K562 (cell line): Measurements from ENCODE around the gene OR14J1. TPM values are rescaled to one million over a fixed set of nuclear protein-coding genes. Genes with fewer than 3 reads are reported as not detected.

ENCODE experiments used
- ATAC-seq: fragments of 200-7000 bp; cut with Tn5 transposase; 3 replicates; pipeline ENCODE4 v1.9.1; 2020; ENCODE audit warnings: moderate library complexity
- BruUV-seq: library from RNA; stranded (reverse); fragments of 400-500 nt; replicated peaks from 2 replicates; lab custom pipeline; 2021; lab: Mats Ljungman, UMichigan
- CTCF ChIA-PET: fragments of 300-600 bp; formaldehyde crosslinking; extraction: SDS; loops from one replicate; lab custom pipeline; 2021; ENCODE audit warnings: low intra/inter-chr PET ratio; lab: Yijun Ruan, JAX
- POLR2A ChIA-PET: fragments of 300-600, 350-650 bp; sonication (Branson Sonifier 250); formaldehyde crosslinking; extraction: SDS; loops from one replicate; lab custom pipeline; 2021; ENCODE audit warnings: antibody characterized with exemption, inconsistent platforms; lab: Yijun Ruan, JAX
- DNase-seq, 4 experiments: peaks; one replicate each; pipeline versions ENCODE4 v3.0.0 to v3.0.0-alpha.2; 2011 to 2018; ENCODE audit warnings: low spot score in 3 of 4, mixed read lengths in 3 of 4; ENCODE audit errors: extremely low read depth in 1 of 4
- FAIRE-seq: peaks from 2 replicates; lab custom pipeline; 2011; peaks lifted over from hg19 to GRCh38; lab: Jason Lieb, UNC
- H2AFZ ChIP-seq: 2 replicates; pipeline ENCODE4 v1.6.0; 2011; ENCODE audit warnings: low read depth, low read length, control low read depth, inconsistent platforms
- H3K27ac ChIP-seq: fragments of 200-600 bp; 3 replicates; pipeline ENCODE4 v1.8.0; 2011; ENCODE audit warnings: low read depth, mild to moderate bottlenecking, control low read depth, inconsistent platforms, low read length, moderate library complexity, mixed read lengths; ENCODE audit errors: extremely low read depth
- H3K27me3 ChIP-seq, 2 experiments: fragments of 300-600 bp in 1 of 2; 2 replicates in 1 of 2; 3 replicates in 1 of 2; pipeline versions ENCODE4 v1.6.0 to v1.8.0; 2011; ENCODE audit warnings: inconsistent platforms in 2 of 2, low read length in 2 of 2, mild to moderate bottlenecking in 1 of 2, mixed read lengths in 1 of 2, moderate library complexity in 1 of 2; ENCODE audit not compliant: control insufficient read depth in 2 of 2, insufficient read depth in 2 of 2
- H3K36me3 ChIP-seq: fragments of 300-600 bp; 3 replicates; pipeline ENCODE4 v1.8.0; 2011; ENCODE audit warnings: mild to moderate bottlenecking, low read length, inconsistent platforms; ENCODE audit not compliant: control insufficient read depth, insufficient read depth
- H3K4me1 ChIP-seq, 2 experiments: fragments of 200-600 bp in 1 of 2; replicated peaks in 1 of 2; 2 replicates in 1 of 2; 3 replicates in 1 of 2; pipeline versions ENCODE4 v1.5.1 to v1.8.0; 2011; ENCODE audit warnings: inconsistent platforms in 2 of 2, low read length in 2 of 2, mild to moderate bottlenecking in 1 of 2, mixed read lengths in 1 of 2, moderate library complexity in 1 of 2; ENCODE audit not compliant: control insufficient read depth in 2 of 2, insufficient read depth in 2 of 2
- H3K4me2 ChIP-seq: 2 replicates; pipeline ENCODE4 v1.6.1; 2011; ENCODE audit warnings: low read length, control low read depth, inconsistent platforms, mixed read lengths; ENCODE audit not compliant: insufficient read depth
- H3K4me3 ChIP-seq: fragments of 200-600 bp; sonication (generic), shearing (Covaris generic); 2 replicates; pipeline ENCODE4 v1.5.1; 2016; ENCODE audit warnings: control low read depth, inconsistent platforms
- H3K79me2 ChIP-seq: fragments of 200-600 bp; 3 replicates; pipeline ENCODE4 v1.8.0; 2011; ENCODE audit warnings: low read length, inconsistent platforms; ENCODE audit not compliant: control insufficient read depth, insufficient read depth
- H3K9ac ChIP-seq, 2 experiments: 2 replicates each; pipeline versions ENCODE4 v1.6.0 to v1.6.1; 2011; ENCODE audit warnings: low read depth in 2 of 2, low read length in 2 of 2, control low read depth in 1 of 2, inconsistent platforms in 1 of 2, mild to moderate bottlenecking in 1 of 2, mixed read lengths in 1 of 2; ENCODE audit not compliant: insufficient read depth in 1 of 2
- H3K9me1 ChIP-seq: one replicate; pipeline ENCODE4 v1.6.0; 2011; ENCODE audit warnings: inconsistent platforms, mild to moderate bottlenecking, low read length, moderate library complexity; ENCODE audit not compliant: control insufficient read depth, insufficient read depth
- H3K9me3 ChIP-seq: replicated peaks from 2 replicates; pipeline ENCODE4 v1.5.1; 2011; ENCODE audit warnings: low read depth, low read length, inconsistent platforms; ENCODE audit not compliant: control insufficient read depth, insufficient read depth
- H4K20me1 ChIP-seq: replicated peaks from 2 replicates; pipeline ENCODE4 v1.6.1; 2011; ENCODE audit warnings: low read length, inconsistent platforms, mixed read lengths; ENCODE audit not compliant: control insufficient read depth, insufficient read depth
- CBX1 ChIP-seq: sonication (generic); IDR thresholded peaks from 2 replicates; pipeline ENCODE4 v1.6.1; 2016; ENCODE audit warnings: antibody characterized with exemption, low read depth, mild to moderate bottlenecking
- DIDO1 ChIP-seq: fragments of 450-650 bp; IDR thresholded peaks from 2 replicates; pipeline ENCODE4 v1.6.1; 2016; ENCODE audit warnings: low read depth, missing biosample characterization, missing genetic modification characterization
- EGR1 ChIP-seq: fragments of 450-650 bp; conservative IDR thresholded peaks from 2 replicates; pipeline ENCODE4 v1.6.1; 2017; ENCODE audit warnings: mild to moderate bottlenecking
- ELF1 ChIP-seq: fragments of 200-800 bp; sonication (Bioruptor generic); IDR thresholded peaks from 2 replicates; pipeline ENCODE4 v1.6.1; 2016; ENCODE audit warnings: missing genetic modification characterization, missing compliant biosample characterization
- FOXK1 ChIP-seq: sonication (generic); formaldehyde crosslinking; IDR thresholded peaks from 2 replicates; pipeline ENCODE4 v1.8.0; 2022; ENCODE audit warnings: missing genetic modification reagents, mild to moderate bottlenecking, borderline replicate concordance
- HNRNPLL ChIP-seq: fragments of 200-400 bp; formaldehyde crosslinking; IDR thresholded peaks from 2 replicates; pipeline ENCODE4 v1.6.1; 2017; ENCODE audit warnings: low read length, low read depth, mild to moderate bottlenecking; ENCODE audit not compliant: poor library complexity, severe bottlenecking
- NR1H2 ChIP-seq: sonication (generic); formaldehyde crosslinking; IDR thresholded peaks from 2 replicates; pipeline ENCODE4 v1.4.0; 2020; ENCODE audit warnings: mild to moderate bottlenecking, missing genetic modification reagents
- PATZ1 ChIP-seq: fragments of 250-450 bp; sonication (Bioruptor Pico); IDR thresholded peaks from 2 replicates; pipeline ENCODE4 v1.5.0; 2020; ENCODE audit warnings: mild to moderate bottlenecking, borderline replicate concordance
- RBM17 ChIP-seq: fragments of 200-400 bp; formaldehyde crosslinking; IDR thresholded peaks from 2 replicates; pipeline ENCODE4 v1.6.1; 2017; ENCODE audit warnings: low read depth, mild to moderate bottlenecking, low read length, borderline replicate concordance
- SAP30 ChIP-seq: fragments of 200-600 bp; sonication (generic); IDR thresholded peaks from 2 replicates; pipeline ENCODE4 v1.6.1; 2012; ENCODE audit warnings: borderline replicate concordance, low read depth, mild to moderate bottlenecking, moderate library complexity, low read length, control low read depth, inconsistent platforms; ENCODE audit not compliant: insufficient read depth, poor library complexity, severe bottlenecking
- TSC22D4 ChIP-seq: fragments of 450-650 bp; IDR thresholded peaks from 2 replicates; pipeline ENCODE4 v1.6.1; 2016; ENCODE audit warnings: missing genetic modification characterization, missing biosample characterization, control low read depth
- WGBS: fragments of 100-300 bp; shearing (Covaris generic); methylation state at CpG from one replicate; pipeline ENCODE4 v1.1.6; 2016; ENCODE audit warnings: low coverage, mixed read lengths; ENCODE audit not compliant: insufficient coverage; ENCODE audit errors: missing lambda C conversion rate; 5-methylcytosine and 5-hydroxymethylcytosine counted together
- in situ Hi-C: fragments of 300-500 bp; cut with MboI; formaldehyde crosslinking; loops from 4 replicates; pipeline ENCODE4 v1.15.0; 2018; ENCODE audit warnings: inconsistent platforms, mixed read lengths
- intact Hi-C: fragments of 100-400 bp; cut with micrococcal nuclease; formaldehyde crosslinking; loops from 2 replicates; pipeline ENCODE4 v1.14.2; 2022
- polyA plus RNA-seq, 8 experiments: library from polyadenylated mRNA; depleted of rRNA in 4 of 8; stranded (reverse) in 5 of 8; unstranded in 3 of 8; fragments of >200 nt; fragmentation: Nextera tagmentation in 2 of 8; fragmentation: Illumina TruSeq in 1 of 8; extraction: Ambion mirVana in 2 of 8; extraction: Trizol in 1 of 8; gene quantifications; 2 replicates each; pipeline versions ENCODE4 v1.2.1 to v1.2.3, GENCODE V29; 2011 to 2014; ENCODE audit warnings: inconsistent platforms in 1 of 8, missing spikeins in 1 of 8
- total RNA-seq, 7 experiments: library from RNA; depleted of rRNA in 6 of 7; stranded (reverse); fragments of >200 nt in 6 of 7; fragmentation: Illumina TruSeq in 2 of 7; extraction: Trizol in 2 of 7; gene quantifications; 2 replicates each; pipeline versions ENCODE4 v1.2.1 to v1.2.3, GENCODE V29; 2011 to 2021; ENCODE audit warnings: low replicate concordance in 1 of 7
- TF ChIP-seq, protein P1 (sequence below): fragments of 450-650 bp; formaldehyde crosslinking; IDR thresholded peaks from 2 replicates; pipeline ENCODE4 v1.4.0; 2020; ENCODE audit warnings: mild to moderate bottlenecking

The OR14J1 gene
- total and polyA plus RNA-seq, 9 of the 15 experiments (the other 6 are each of a cell fraction or from before 2014, with no cell fraction given) = not detected

DNA sequence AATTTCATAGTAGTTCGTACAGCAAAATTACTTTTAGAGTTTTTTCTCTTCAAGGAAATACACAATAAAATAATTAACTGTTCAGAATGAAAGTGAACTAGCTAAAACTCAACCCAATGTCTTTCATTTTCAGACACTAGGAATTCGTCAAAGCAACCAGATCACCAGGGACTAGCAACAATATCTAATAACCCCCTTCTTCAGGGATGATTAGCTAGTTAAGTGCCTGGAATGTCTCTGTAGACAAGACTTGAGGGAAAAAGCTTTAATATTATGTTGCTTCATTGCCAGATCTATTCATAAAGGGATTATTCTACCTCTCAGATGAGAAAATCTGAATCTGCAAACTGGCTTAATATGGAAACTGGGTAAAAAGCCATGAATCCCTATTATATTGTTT, 41.8 kb upstream of the OR14J1 start:
- no peak overlapping the region for H3K4me2 ChIP-seq
- H3K4me1 ChIP-seq = peaks cover 0 to 5% of the 10 kb centered on the region in 2 experiments; a peak in 1 of 5 replicates
- FAIRE-seq (no peak), ATAC-seq (no peak), DNase-seq (no peak)
- TF ChIP-seq ELF1 (no peak), CBX1 (no peak), HNRNPLL (no peak), NR1H2 (no peak), SAP30 (no peak), DIDO1 (tag) (no peak), TSC22D4 (tag) (no peak), RBM17 (no peak), EGR1 (no peak), PATZ1 (CRISPR knock-in tag) (no peak), FOXK1 (no peak)
- TF ChIP-seq, protein P1, sequence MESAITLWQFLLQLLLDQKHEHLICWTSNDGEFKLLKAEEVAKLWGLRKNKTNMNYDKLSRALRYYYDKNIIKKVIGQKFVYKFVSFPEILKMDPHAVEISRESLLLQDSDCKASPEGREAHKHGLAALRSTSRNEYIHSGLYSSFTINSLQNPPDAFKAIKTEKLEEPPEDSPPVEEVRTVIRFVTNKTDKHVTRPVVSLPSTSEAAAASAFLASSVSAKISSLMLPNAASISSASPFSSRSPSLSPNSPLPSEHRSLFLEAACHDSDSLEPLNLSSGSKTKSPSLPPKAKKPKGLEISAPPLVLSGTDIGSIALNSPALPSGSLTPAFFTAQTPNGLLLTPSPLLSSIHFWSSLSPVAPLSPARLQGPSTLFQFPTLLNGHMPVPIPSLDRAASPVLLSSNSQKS (CRISPR knock-in tag) = no peak
- no peaks in the 10 kb centered on the region for H3K79me2 ChIP-seq
- H3K9me3 ChIP-seq = no peaks in the 10 kb centered on the region
- in situ Hi-C loops (no loop called here), intact Hi-C loops (no loop called here)
- no TSS peak for BruUV-seq
- H3K27me3 ChIP-seq = no peaks in the 10 kb centered on the region
- ChIA-PET CTCF (no interaction called here), POLR2A (interaction anchor here (0.7 kb wide), 2 partner anchors 16 to 339 kb away, joined by 3 read pairs; no protein-coding TSS in a partner anchor)
- H2AFZ ChIP-seq = no peak overlapping the region
- no peak overlapping the region for H3K9ac ChIP-seq
- 5% methylated on average over 2 of the region's 2 CpGs for WGBS
- no peaks in the 10 kb centered on the region for H3K9me1 ChIP-seq
- no peaks in the 10 kb centered on the region for H3K36me3 ChIP-seq
- H4K20me1 ChIP-seq = no peaks in the 10 kb centered on the region
- no peak overlapping the region for H3K27ac ChIP-seq
- no peak overlapping the region for H3K4me3 ChIP-seq
